CD14-positive monocyte (primary cell): ENCODE results near the gene TENM3. TPM values are rescaled to one million over a fixed set of nuclear protein-coding genes. Genes with fewer than 3 reads are reported as not detected.

Source experiments
- DNase-seq, 3 donors: peaks; one replicate each; pipeline ENCODE4 v3.0.0-alpha.2; 2011 to 2022
- H2AFZ ChIP-seq: 2 replicates; pipeline ENCODE4 v1.6.0; 2012; ENCODE audit warnings: mild to moderate bottlenecking, low read depth, low read length, inconsistent platforms; ENCODE audit not compliant: insufficient read depth, poor library complexity, severe bottlenecking
- H3K27ac ChIP-seq, 2 donors: 1 replicate in 1 of 2; 2 replicates in 1 of 2; pipeline ENCODE4 v1.5.1; 2012 to 2013; ENCODE audit warnings: low read length in 2 of 2, control low read depth in 1 of 2, inconsistent platforms in 1 of 2, low read depth in 1 of 2, mild to moderate bottlenecking in 1 of 2
- H3K27me3 ChIP-seq, 2 donors: one replicate each; pipeline versions ENCODE4 v1.6.0 to v1.6.1; 2011 to 2013; ENCODE audit warnings: low read length in 2 of 2; ENCODE audit not compliant: control insufficient read depth in 2 of 2, insufficient read depth in 2 of 2
- H3K36me3 ChIP-seq, 2 donors: replicated peaks in 1 of 2; 1 replicate in 1 of 2; 2 replicates in 1 of 2; pipeline versions ENCODE4 v1.5.1 to v1.6.1; 2012 to 2013; ENCODE audit warnings: low read length in 2 of 2, control low read depth in 1 of 2, inconsistent platforms in 1 of 2, mild to moderate bottlenecking in 1 of 2; ENCODE audit not compliant: insufficient read depth in 2 of 2, control insufficient read depth in 1 of 2
- H3K4me1 ChIP-seq, 2 donors: 1 replicate in 1 of 2; 2 replicates in 1 of 2; pipeline versions ENCODE4 v1.5.1 to v1.6.1; 2012 to 2013; ENCODE audit warnings: low read length in 2 of 2, control low read depth in 1 of 2, inconsistent platforms in 1 of 2, mild to moderate bottlenecking in 1 of 2, moderate library complexity in 1 of 2; ENCODE audit not compliant: insufficient read depth in 2 of 2, control insufficient read depth in 1 of 2
- H3K4me2 ChIP-seq: replicated peaks from 2 replicates; pipeline ENCODE3; 2012; ENCODE audit warnings: low read length, moderate library complexity, mild to moderate bottlenecking; ENCODE audit not compliant: poor library complexity, severe bottlenecking; ENCODE audit errors: extremely low read depth
- H3K4me3 ChIP-seq, 3 experiments: fragments of 200-600 bp in 1 of 3; sonication (generic) in 1 of 3; replicated peaks in 1 of 3; 1 replicate in 2 of 3; 2 replicates in 1 of 3; pipeline ENCODE4 v1.5.1; 2011 to 2013; ENCODE audit warnings: low read length in 3 of 3, mild to moderate bottlenecking in 3 of 3, control low read depth in 2 of 3, low read depth in 2 of 3, inconsistent platforms in 1 of 3, moderate library complexity in 1 of 3
- H3K79me2 ChIP-seq: 2 replicates; pipeline ENCODE4 v1.6.0; 2012; ENCODE audit warnings: mild to moderate bottlenecking, control low read depth, inconsistent platforms, low read length, moderate library complexity; ENCODE audit not compliant: insufficient read depth
- H3K9ac ChIP-seq: 2 replicates; pipeline ENCODE4 v1.6.0; 2017; ENCODE audit warnings: low read length, mild to moderate bottlenecking; ENCODE audit not compliant: insufficient read depth, poor library complexity, severe bottlenecking
- H3K9me3 ChIP-seq, 2 donors: replicated peaks in 1 of 2; 1 replicate in 1 of 2; 2 replicates in 1 of 2; pipeline versions ENCODE4 v1.5.1 to v1.6.1; 2012 to 2013; ENCODE audit warnings: low read length in 2 of 2, control low read depth in 1 of 2; ENCODE audit not compliant: control insufficient read depth in 1 of 2, insufficient read depth in 1 of 2
- H4K20me1 ChIP-seq: 2 replicates; pipeline ENCODE4 v1.6.0; 2012; ENCODE audit warnings: mild to moderate bottlenecking, low read length, control low read depth, moderate library complexity; ENCODE audit not compliant: insufficient read depth
- H3K27ac Mint-ChIP-seq, 7 donors: one replicate each; pipeline ENCODE4 v1.8.0; 2020; ENCODE audit warnings: mild to moderate bottlenecking in 7 of 7, mixed read lengths in 7 of 7, moderate library complexity in 6 of 7, inconsistent platforms in 2 of 7
- H3K27me3 Mint-ChIP-seq, 3 donors: one replicate each; pipeline ENCODE4 v1.8.0; 2021 to 2022; ENCODE audit warnings: low read depth in 3 of 3, mild to moderate bottlenecking in 3 of 3, mixed read lengths in 3 of 3, moderate library complexity in 3 of 3, inconsistent platforms in 1 of 3
- H3K36me3 Mint-ChIP-seq, 2 donors: one replicate each; pipeline ENCODE4 v1.8.0; 2020; ENCODE audit warnings: mixed read lengths in 2 of 2, inconsistent platforms in 1 of 2, mild to moderate bottlenecking in 1 of 2
- H3K4me1 Mint-ChIP-seq: one replicate; pipeline ENCODE4 v1.8.0; 2020; ENCODE audit warnings: mild to moderate bottlenecking, mixed read lengths
- H3K4me3 Mint-ChIP-seq, 2 donors: one replicate each; pipeline ENCODE4 v1.8.0; 2020; ENCODE audit warnings: mild to moderate bottlenecking in 2 of 2, mixed read lengths in 2 of 2, moderate library complexity in 1 of 2
- H3K9me3 Mint-ChIP-seq, 7 donors: one replicate each; pipeline ENCODE4 v1.8.0; 2020 to 2022; ENCODE audit warnings: mixed read lengths in 7 of 7, mild to moderate bottlenecking in 6 of 7, moderate library complexity in 6 of 7, inconsistent platforms in 2 of 7
- CTCF ChIP-seq: fragments of 200-600 bp; IDR thresholded peaks from one replicate; pipeline ENCODE4 v1.8.0; 2022; ENCODE audit warnings: antibody characterized with exemption, mild to moderate bottlenecking
- WGBS: methylation state at CpG from one replicate; pipeline ENCODE4 v1.1.5; 2013; ENCODE audit warnings: missing lambda C conversion rate; ENCODE audit not compliant: insufficient coverage; 5-methylcytosine and 5-hydroxymethylcytosine counted together
- intact Hi-C, 2 donors: fragments of 100-400 bp; cut with micrococcal nuclease; formaldehyde crosslinking; loops; one replicate each; pipeline versions ENCODE4 v1.15.0 to v1.15.1; 2023
- polyA plus RNA-seq, 3 donors: library from polyadenylated mRNA; depleted of rRNA in 1 of 3; unstranded in 2 of 3; stranded (reverse) in 1 of 3; fragments of 300-500 nt in 2 of 3; fragments of >200 nt in 1 of 3; fragmentation: Illumina TruSeq in 2 of 3; gene quantifications; 1 replicate in 2 of 3; 2 replicates in 1 of 3; pipeline ENCODE4 v1.2.3, GENCODE V29; 2012 to 2021

TENM3 gene
- polyA plus RNA-seq, 3 donors = not detected

- H3K4me3 ChIP-seq = no peak overlapping the region
- WGBS = 92% methylated on average over 2 of the region's 7 CpGs
- H3K27me3 Mint-ChIP-seq = peaks cover 0 to 1% (median 0%) of the 10 kb centered on the region in 3 donors
- no peak for DNase-seq
- TF ChIP-seq CTCF = no peak
- H3K9ac ChIP-seq = no peak overlapping the region
- H3K4me1 Mint-ChIP-seq = no peaks in the 10 kb centered on the region
- H3K9me3 ChIP-seq = peaks cover 6 to 16% of the 10 kb centered on the region in 2 donors
- no peaks in the 10 kb centered on the region for H3K79me2 ChIP-seq
- no peak overlapping the region for H3K27ac ChIP-seq
- H3K4me2 ChIP-seq = no peak overlapping the region
- H3K27me3 ChIP-seq = no peaks in the 10 kb centered on the region
- H4K20me1 ChIP-seq = no peaks in the 10 kb centered on the region
- no peaks in the 10 kb centered on the region for H3K36me3 ChIP-seq
- H3K4me3 Mint-ChIP-seq = no peak overlapping the region
- peaks cover 3 to 25% (median 12%) of the 10 kb centered on the region in 7 donors for H3K9me3 Mint-ChIP-seq
- no peak overlapping the region for H3K27ac Mint-ChIP-seq
- no peaks in the 10 kb centered on the region for H3K4me1 ChIP-seq
- no peaks in the 10 kb centered on the region for H3K36me3 Mint-ChIP-seq
- intact Hi-C loops = no loop called here
- no peak overlapping the region for H2AFZ ChIP-seq
Observed at GRCh38 chr4:182788201-182788600, 545.0 kb downstream of the TENM3 start.

- no peaks in the 10 kb centered on the region for H3K4me1 Mint-ChIP-seq
- Histone ChIP-seq H3K27me3 (no peaks in the 10 kb centered on the region), H3K4me2 (no peak overlapping the region), H4K20me1 (no peaks in the 10 kb centered on the region), H3K79me2 (no peaks in the 10 kb centered on the region), H2AFZ (no peak overlapping the region), H3K9ac (no peak overlapping the region), H3K9me3 (peaks cover 12 to 16% of the 10 kb centered on the region in 2 donors), H3K27ac (no peak overlapping the region), H3K4me1 (no peaks in the 10 kb centered on the region), H3K36me3 (no peaks in the 10 kb centered on the region), H3K4me3 (no peak overlapping the region)
- intact Hi-C loops = no loop called here
- H3K9me3 Mint-ChIP-seq = peaks cover 3 to 22% (median 11%) of the 10 kb centered on the region in 7 donors
- TF ChIP-seq CTCF = no peak
- WGBS = 100% methylated on average over 3 of the region's 7 CpGs
- H3K4me3 Mint-ChIP-seq = no peak overlapping the region
- peaks cover 0 to 1% (median 0%) of the 10 kb centered on the region in 3 donors for H3K27me3 Mint-ChIP-seq
- no peaks in the 10 kb centered on the region for H3K36me3 Mint-ChIP-seq
- no peak for DNase-seq
- H3K27ac Mint-ChIP-seq = no peak overlapping the region
Observed at GRCh38 chr4:182789529-182789928, 546.3 kb downstream of the TENM3 start.
